Fibroblast of pulmonary artery (primary cell): Measurements from ENCODE around the gene DCUN1D3.
"Not testable (repeated sequence)": the region's sequence is repeated elsewhere in the genome, so short reads cannot be mapped to it uniquely, and the experiment has no call there.

ENCODE experiments used
- DNase-seq: peaks from one replicate; pipeline ENCODE4 v3.0.0-alpha.2; 2010; ENCODE audit warnings: low read depth
- H3K4me3 ChIP-seq: replicated peaks from 2 replicates; pipeline ENCODE4 v1.5.1; 2011; ENCODE audit warnings: low read depth, mild to moderate bottlenecking, control low read depth, low read length, moderate library complexity
- TF ChIP-seq, protein P1 (sequence below): IDR thresholded peaks from 2 replicates; pipeline ENCODE4 v1.5.1; 2011; ENCODE audit warnings: mild to moderate bottlenecking, control low read depth, low read length, inconsistent platforms; ENCODE audit errors: missing control alignments

DCUN1D3 gene

DNA sequence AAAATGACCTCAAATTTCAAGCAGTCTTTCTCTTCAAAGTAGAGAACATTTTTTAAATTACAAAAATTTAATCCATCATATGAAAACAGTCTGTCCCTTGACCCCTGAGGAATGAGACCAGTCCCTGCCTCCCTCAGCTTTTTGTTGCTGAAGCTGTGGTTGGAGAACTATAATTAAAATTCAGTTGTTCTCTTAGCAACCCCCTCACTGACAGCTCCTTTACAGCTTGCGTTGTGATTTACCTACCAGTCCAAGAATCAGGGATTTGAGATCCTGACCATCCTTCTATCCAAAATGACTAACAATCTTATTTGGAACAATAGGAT is 30.2 kb upstream of the DCUN1D3 start:
- TF ChIP-seq, protein P1, sequence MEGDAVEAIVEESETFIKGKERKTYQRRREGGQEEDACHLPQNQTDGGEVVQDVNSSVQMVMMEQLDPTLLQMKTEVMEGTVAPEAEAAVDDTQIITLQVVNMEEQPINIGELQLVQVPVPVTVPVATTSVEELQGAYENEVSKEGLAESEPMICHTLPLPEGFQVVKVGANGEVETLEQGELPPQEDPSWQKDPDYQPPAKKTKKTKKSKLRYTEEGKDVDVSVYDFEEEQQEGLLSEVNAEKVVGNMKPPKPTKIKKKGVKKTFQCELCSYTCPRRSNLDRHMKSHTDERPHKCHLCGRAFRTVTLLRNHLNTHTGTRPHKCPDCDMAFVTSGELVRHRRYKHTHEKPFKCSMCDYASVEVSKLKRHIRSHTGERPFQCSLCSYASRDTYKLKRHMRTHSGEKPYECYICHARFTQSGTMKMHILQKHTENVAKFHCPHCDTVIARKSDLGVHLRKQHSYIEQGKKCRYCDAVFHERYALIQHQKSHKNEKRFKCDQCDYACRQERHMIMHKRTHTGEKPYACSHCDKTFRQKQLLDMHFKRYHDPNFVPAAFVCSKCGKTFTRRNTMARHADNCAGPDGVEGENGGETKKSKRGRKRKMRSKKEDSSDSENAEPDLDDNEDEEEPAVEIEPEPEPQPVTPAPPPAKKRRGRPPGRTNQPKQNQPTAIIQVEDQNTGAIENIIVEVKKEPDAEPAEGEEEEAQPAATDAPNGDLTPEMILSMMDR, result no peak
- DNase-seq, result no peak
- H3K4me3 ChIP-seq, result no peak overlapping the region

DNA sequence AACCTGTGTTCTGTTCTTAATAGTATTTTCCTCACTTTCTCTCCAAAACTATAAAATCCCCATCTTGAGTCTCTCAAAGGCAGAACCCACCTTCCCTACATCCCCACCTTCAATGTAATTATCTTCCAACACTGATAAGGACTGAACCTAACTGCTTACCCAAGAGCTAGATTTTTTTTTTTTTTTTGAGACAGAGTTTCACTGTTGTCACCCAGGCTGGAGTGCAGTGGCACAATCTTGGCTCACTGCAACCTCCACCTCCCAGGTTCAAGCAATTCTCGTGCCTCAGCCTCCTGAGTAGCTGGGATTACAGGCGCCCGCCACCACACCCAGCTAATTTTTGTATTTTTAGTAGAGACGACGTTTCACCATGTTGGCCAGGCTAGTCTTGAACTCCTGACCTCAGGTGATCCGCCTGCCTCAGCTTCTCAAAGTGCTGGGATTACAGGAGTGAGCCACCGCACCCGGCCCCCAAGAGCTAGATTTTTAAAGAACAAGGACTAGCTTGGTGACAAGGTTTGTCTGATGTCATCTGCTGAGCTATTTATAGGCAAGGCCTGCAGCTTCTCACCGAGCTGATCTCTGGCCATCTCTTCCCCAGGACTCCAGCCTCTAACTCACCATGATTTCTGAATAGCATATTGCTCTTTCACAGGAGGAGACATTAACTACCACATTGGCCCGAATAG is 29.7 kb upstream of the DCUN1D3 start:
- not testable (repeated sequence) for DNase-seq, H3K4me3 ChIP-seq

DNA sequence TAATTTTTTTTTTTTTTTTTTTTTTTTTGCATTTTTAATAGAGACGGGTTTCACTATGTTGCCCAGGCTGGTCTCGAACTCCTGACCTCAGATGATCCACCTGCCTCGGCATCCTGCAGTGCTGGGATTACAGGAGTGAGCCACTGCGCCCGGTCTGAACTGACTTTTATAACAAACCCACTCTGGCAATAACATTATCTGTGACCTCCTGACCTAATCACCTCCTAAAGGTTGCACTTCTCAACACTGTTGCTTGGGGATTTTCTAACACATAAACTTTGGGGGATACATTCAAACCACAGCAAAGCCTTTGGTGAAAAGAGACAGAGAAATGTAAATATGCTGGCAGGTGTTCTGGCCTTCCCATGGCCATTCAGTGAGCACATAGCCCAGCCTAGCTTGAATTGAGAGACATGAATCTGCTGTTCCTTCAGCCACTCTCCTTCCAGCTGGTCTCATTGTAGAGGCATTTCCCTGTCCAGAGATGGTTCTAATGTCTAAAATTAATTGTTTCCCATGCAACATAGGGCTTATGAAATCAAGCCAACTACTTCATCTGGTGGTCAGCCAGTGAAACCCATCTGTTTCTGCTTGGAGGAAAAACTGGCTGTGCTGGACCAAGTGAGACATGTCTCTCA is 28.7 kb upstream of the DCUN1D3 start:
- H3K4me3 ChIP-seq, result no peak overlapping the region
- TF ChIP-seq, protein P1, result no peak
- DNase-seq, result no peak

DNA sequence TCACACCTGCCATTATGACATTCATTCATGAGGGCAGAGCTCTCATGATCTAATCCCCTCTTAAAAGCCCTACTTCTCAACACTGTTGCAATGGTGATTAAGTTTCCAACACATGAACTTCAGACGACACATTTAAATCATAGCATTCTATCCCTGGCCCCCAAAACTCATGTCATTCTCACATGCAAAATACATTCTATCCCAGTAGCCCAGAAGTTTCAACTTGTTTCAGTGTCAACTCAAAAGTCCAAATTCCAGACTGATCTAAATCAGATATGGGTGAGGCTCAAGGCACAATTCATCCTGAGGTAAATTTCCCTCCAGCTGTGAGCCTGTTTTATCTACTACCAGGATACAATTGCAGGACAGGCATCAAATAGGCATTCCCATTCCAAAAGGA is 25.6 kb upstream of the DCUN1D3 start:
- TF ChIP-seq, protein P1, result no peak

DNA sequence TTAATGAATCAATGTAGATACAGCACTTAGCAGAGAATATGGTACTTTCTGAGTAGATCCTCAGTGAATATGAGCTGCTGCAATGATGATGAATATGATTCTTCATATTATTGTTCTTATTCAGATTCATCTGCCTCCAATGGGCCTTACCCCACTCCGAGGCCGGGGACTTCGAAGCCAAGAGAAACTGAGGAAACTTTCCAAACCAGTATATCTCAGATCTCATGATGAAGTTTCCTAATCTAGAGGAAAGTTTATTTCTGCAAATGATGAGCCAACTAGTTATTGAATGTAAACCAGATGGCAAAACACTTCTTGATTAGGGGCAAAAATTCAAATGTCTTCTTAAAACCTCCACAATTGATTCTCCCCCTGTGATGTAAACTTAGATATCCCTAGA is 23.7 kb upstream of the DCUN1D3 start:
- TF ChIP-seq, protein P1, result no peak
- H3K4me3 ChIP-seq, result no peak overlapping the region
- DNase-seq, result no peak

More for the DNA sequence above, 25.6 kb upstream of the DCUN1D3 start:
- H3K4me3 ChIP-seq, result no peak overlapping the region
- DNase-seq, result no peak

DNA sequence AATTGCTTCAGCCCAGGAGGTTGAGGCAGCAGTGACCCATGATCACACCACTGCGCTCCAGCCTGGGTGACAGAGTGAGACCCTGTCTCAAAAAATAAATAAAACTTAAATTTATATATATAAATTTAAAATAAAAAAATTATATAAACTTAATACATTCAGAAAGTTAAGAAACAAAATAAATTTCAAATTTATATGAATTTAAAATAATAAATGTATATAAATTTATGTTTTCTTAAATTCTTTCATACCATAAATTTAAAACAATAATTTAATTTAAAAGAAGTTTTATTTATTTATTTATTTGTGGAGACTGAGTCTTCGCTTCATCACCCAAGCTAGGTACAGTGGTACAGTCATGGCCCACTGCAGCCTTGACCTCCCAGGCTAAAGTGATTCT is 20.6 kb upstream of the DCUN1D3 start:
- DNase-seq, result no peak
- TF ChIP-seq, protein P1, result no peak
- no peak overlapping the region for H3K4me3 ChIP-seq

DNA sequence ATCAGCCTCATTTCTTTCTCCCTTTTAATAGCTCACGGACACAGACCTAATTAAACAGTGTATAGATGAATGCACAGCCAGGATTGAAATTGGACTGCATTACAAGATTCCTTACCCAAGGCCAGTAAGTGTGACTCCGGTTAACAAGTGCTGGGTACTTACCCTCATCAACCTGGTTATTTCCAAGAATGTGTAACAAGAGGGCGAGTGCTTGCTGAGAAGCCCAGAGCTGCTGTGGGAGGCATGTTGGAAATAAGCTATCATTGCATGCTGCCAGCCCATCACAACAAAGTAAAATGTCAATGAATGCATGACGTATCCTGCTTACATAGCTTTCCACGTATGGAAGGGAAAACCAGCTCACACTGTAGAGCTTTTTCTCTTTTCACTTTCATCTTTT is 19.9 kb upstream of the DCUN1D3 start:
- H3K4me3 ChIP-seq, result no peak overlapping the region
- TF ChIP-seq, protein P1, result no peak
- DNase-seq, result no peak
